ENCODE results near the gene JAM2. TPM values are rescaled to one million over a fixed set of nuclear protein-coding genes. Genes with fewer than 3 reads are reported as not detected.
"Not testable (repeated sequence)": the region's sequence is repeated elsewhere in the genome, so short reads cannot be mapped to it uniquely, and the experiment has no call there.

JAM2 gene, protein sequence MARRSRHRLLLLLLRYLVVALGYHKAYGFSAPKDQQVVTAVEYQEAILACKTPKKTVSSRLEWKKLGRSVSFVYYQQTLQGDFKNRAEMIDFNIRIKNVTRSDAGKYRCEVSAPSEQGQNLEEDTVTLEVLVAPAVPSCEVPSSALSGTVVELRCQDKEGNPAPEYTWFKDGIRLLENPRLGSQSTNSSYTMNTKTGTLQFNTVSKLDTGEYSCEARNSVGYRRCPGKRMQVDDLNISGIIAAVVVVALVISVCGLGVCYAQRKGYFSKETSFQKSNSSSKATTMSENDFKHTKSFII
- 0.51 and 4.2 TPM in 2 replicates for total RNA-seq (2012; rRNA removed)

- H3K4me3 ChIP-seq (ENCODE audit: low read length), result peak within 1 kb of the TSS; percentile 79
- H3K27me3 ChIP-seq (ENCODE audit: control insufficient read depth, insufficient read depth, low read length), result peaks cover 16% of the 10 kb centered on the region
- H3K4me1 ChIP-seq (ENCODE audit: control insufficient read depth, insufficient read depth, low read length), result peaks cover 11% of the 10 kb centered on the region
- H3K9me3 ChIP-seq (replicated peaks; ENCODE audit: low read length), result no peaks in the 10 kb centered on the region
- no peaks in the 10 kb centered on the region for H3K36me3 ChIP-seq (ENCODE audit: insufficient read depth, low read length)
- H3K9ac ChIP-seq (ENCODE audit: low read depth, low read length), result peak within 1 kb of the TSS; percentile 71
- peak within 1 kb of the TSS; percentile 96 for H3K4me2 ChIP-seq (ENCODE audit: low read length)
Observed at GRCh38 chr21:25638660-25639550, at the start of gene JAM2. TSS of gene JAM2 (plus strand) at chr21:25639258. CDS start at chr21:25639822, 564 bp downstream.

DNA sequence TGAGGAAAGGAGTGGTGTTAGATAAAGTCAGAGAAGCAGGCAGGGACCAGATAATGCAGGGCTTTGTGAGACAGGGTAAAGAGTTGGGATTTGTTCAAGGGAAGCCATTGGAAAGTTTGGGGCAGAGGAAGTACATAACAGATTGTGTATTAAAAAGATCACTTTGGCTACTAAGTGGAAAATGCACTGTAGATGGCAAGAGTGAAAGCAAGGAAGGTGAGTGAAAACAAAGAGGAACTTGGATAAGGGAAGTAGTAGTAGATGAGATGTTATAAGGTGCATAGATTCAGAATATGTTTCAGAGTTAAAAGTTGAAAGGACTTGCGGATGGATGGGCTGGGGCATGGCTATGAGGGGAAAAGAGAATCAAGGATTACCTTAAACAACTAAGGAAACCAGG lies 49.2 kb upstream of the JAM2 start:
- H3K36me3 ChIP-seq (ENCODE audit: insufficient read depth, low read length), result peaks cover 54% of the 10 kb centered on the region
- no peaks in the 10 kb centered on the region for H3K27me3 ChIP-seq (ENCODE audit: control insufficient read depth, insufficient read depth, low read length)

GRCh38 chr21:25607151-25608043 lies 31.7 kb upstream of the JAM2 start, which contains the start of gene MRPL39:
TSS of gene MRPL39 (minus strand) at chr21:25607481. CDS start at chr21:25607475, 6 bp downstream.
- Histone ChIP-seq H3K9ac (ENCODE audit: low read depth, low read length) (peak within 1 kb of the TSS; percentile 94), H3K4me2 (ENCODE audit: low read length) (peak within 1 kb of the TSS; percentile 79), H3K4me1 (ENCODE audit: control insufficient read depth, insufficient read depth, low read length) (no peaks in the 10 kb centered on the region), H3K9me3 (replicated peaks; ENCODE audit: low read length) (no peaks in the 10 kb centered on the region), H3K27me3 (ENCODE audit: control insufficient read depth, insufficient read depth, low read length) (no peaks in the 10 kb centered on the region), H3K36me3 (ENCODE audit: insufficient read depth, low read length) (peaks cover 10% of the 10 kb centered on the region), H3K4me3 (ENCODE audit: low read length) (peak within 1 kb of the TSS; percentile 95)

More for the DNA sequence above, 49.2 kb upstream of the JAM2 start:
- H3K4me3 ChIP-seq (ENCODE audit: low read length), result no peak overlapping the region
- H3K9ac ChIP-seq (ENCODE audit: low read depth, low read length), result no peak overlapping the region
- no peaks in the 10 kb centered on the region for H3K4me1 ChIP-seq (ENCODE audit: control insufficient read depth, insufficient read depth, low read length)
- no peaks in the 10 kb centered on the region for H3K9me3 ChIP-seq (replicated peaks; ENCODE audit: low read length)
- H3K4me2 ChIP-seq (ENCODE audit: low read length), result no peak overlapping the region

GRCh38 chr21:25608044-25608737 lies 30.9 kb upstream of the JAM2 start:
- peak overlapping the region; percentile 79 for H3K4me2 ChIP-seq (ENCODE audit: low read length)
- H3K9me3 ChIP-seq (replicated peaks; ENCODE audit: low read length), result no peaks in the 10 kb centered on the region
- no peaks in the 10 kb centered on the region for H3K4me1 ChIP-seq (ENCODE audit: control insufficient read depth, insufficient read depth, low read length)
- H3K36me3 ChIP-seq (ENCODE audit: insufficient read depth, low read length), result peaks cover 3% of the 10 kb centered on the region
- H3K9ac ChIP-seq (ENCODE audit: low read depth, low read length), result peak overlapping the region; percentile 58
- H3K27me3 ChIP-seq (ENCODE audit: control insufficient read depth, insufficient read depth, low read length), result no peaks in the 10 kb centered on the region
- H3K4me3 ChIP-seq (ENCODE audit: low read length), result peak overlapping the region; percentile 95

DNA sequence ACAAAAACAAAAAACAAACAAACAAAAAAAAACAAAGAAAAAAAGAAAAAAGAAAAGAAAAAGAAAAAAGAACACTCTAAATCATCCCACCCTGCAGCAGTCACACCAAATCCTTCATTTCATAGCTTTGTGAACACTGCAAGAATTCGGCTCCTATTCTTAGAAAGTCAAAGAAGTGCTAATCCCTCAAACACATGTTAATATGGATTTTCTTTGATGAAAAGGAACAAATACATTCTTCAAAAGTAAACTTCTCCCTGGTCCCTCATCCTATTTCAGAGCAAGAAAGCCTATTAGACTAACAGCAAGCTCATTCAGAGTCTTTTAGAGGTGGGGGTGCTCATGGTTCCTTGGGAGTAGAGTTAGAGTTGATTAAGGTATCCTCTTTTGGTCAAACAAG lies 24.6 kb upstream of the JAM2 start:
- Histone ChIP-seq H3K36me3 (ENCODE audit: insufficient read depth, low read length) (no peaks in the 10 kb centered on the region), H3K4me1 (ENCODE audit: control insufficient read depth, insufficient read depth, low read length) (no peaks in the 10 kb centered on the region), H3K9me3 (replicated peaks; ENCODE audit: low read length) (no peaks in the 10 kb centered on the region), H3K9ac (ENCODE audit: low read depth, low read length) (no peak overlapping the region), H3K4me3 (ENCODE audit: low read length) (no peak overlapping the region), H3K27me3 (ENCODE audit: control insufficient read depth, insufficient read depth, low read length) (no peaks in the 10 kb centered on the region), H3K4me2 (ENCODE audit: low read length) (no peak overlapping the region)

GRCh38 chr21:25615880-25616279 lies 23.2 kb upstream of the JAM2 start:
- no peak overlapping the region for H3K9ac ChIP-seq (ENCODE audit: low read depth, low read length)
- H3K9me3 ChIP-seq (replicated peaks; ENCODE audit: low read length), result no peaks in the 10 kb centered on the region
- no peaks in the 10 kb centered on the region for H3K27me3 ChIP-seq (ENCODE audit: control insufficient read depth, insufficient read depth, low read length)
- H3K4me1 ChIP-seq (ENCODE audit: control insufficient read depth, insufficient read depth, low read length), result no peaks in the 10 kb centered on the region
- H3K4me3 ChIP-seq (ENCODE audit: low read length), result no peak overlapping the region
- H3K36me3 ChIP-seq (ENCODE audit: insufficient read depth, low read length), result no peaks in the 10 kb centered on the region
- H3K4me2 ChIP-seq (ENCODE audit: low read length), result no peak overlapping the region

DNA sequence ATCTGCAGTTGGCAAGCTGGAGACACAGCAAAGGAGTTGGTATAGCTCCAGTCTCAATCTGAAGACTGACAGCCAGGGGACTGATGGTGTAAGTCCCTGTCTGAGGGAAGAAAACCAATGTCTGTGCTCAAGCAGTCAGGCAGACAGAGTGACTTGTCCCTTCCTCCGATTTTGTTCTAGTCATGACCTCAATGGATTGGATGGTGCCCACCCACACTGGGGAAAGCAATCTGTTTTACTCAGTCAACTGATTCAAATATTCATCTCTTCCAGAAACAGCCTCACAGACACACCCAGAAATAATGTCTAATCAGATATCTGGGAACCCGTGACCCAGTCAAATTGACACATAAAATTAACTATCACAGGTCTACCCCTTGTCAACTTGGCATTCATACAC lies 19.9 kb upstream of the JAM2 start:
- Histone ChIP-seq H3K9me3 (replicated peaks; ENCODE audit: low read length) (no peaks in the 10 kb centered on the region), H3K4me3 (ENCODE audit: low read length) (no peak overlapping the region), H3K4me2 (ENCODE audit: low read length) (no peak overlapping the region), H3K27me3 (ENCODE audit: control insufficient read depth, insufficient read depth, low read length) (no peaks in the 10 kb centered on the region), H3K9ac (ENCODE audit: low read depth, low read length) (no peak overlapping the region), H3K36me3 (ENCODE audit: insufficient read depth, low read length) (no peaks in the 10 kb centered on the region), H3K4me1 (ENCODE audit: control insufficient read depth, insufficient read depth, low read length) (no peaks in the 10 kb centered on the region)

DNA sequence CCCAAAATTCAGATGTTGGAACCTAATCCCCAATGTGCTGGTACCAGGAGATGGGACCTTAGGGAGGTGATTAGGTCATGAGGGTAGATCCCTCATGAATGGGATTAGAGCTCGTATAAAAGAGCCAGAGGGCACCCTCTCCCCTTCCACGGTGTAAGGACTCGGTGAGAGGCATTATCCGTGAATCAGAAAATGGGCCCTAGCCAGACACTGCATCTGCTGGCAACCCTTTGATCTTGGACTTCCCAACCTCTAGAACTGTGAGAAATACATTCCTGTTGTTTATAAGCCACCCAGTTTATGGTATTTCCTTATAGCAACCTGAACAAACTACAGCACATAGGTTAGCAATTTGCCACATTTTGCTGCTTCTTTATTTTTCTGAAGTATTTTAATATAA lies 14.5 kb upstream of the JAM2 start:
- H3K9me3 ChIP-seq (replicated peaks; ENCODE audit: low read length), result no peaks in the 10 kb centered on the region
- H3K4me3 ChIP-seq (ENCODE audit: low read length), result no peak overlapping the region
- peaks cover 4% of the 10 kb centered on the region for H3K27me3 ChIP-seq (ENCODE audit: control insufficient read depth, insufficient read depth, low read length)
- H3K36me3 ChIP-seq (ENCODE audit: insufficient read depth, low read length), result no peaks in the 10 kb centered on the region
- H3K4me1 ChIP-seq (ENCODE audit: control insufficient read depth, insufficient read depth, low read length), result no peaks in the 10 kb centered on the region
- no peak overlapping the region for H3K4me2 ChIP-seq (ENCODE audit: low read length)
- no peak overlapping the region for H3K9ac ChIP-seq (ENCODE audit: low read depth, low read length)

DNA sequence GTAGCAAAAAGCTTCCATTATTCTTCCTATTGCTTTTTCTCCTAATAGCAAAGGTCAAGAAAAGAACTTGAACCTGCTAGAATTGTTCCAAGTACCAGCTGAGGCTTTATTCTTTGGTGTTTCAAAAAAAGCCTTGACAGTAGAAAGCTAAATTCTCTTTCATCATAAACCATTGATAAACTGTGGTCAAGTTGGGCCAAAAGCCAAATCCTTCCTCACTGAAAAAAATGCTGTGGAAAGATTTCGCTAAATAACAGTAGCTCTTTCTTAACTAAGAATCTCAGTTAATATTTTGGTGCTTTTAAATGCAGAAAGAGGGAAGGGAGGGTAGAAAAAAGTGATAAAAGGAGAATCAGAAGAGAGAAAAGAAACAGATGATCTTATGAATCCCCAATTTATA lies 14.0 kb upstream of the JAM2 start:
- H3K9me3 ChIP-seq (replicated peaks; ENCODE audit: low read length), result no peaks in the 10 kb centered on the region
- H3K9ac ChIP-seq (ENCODE audit: low read depth, low read length), result no peak overlapping the region
- H3K27me3 ChIP-seq (ENCODE audit: control insufficient read depth, insufficient read depth, low read length), result peaks cover 6% of the 10 kb centered on the region
- H3K4me3 ChIP-seq (ENCODE audit: low read length), result no peak overlapping the region
- H3K4me2 ChIP-seq (ENCODE audit: low read length), result no peak overlapping the region
- H3K4me1 ChIP-seq (ENCODE audit: control insufficient read depth, insufficient read depth, low read length), result no peaks in the 10 kb centered on the region
- H3K36me3 ChIP-seq (ENCODE audit: insufficient read depth, low read length), result no peaks in the 10 kb centered on the region

GRCh38 chr21:25625776-25626555 lies 13.1 kb upstream of the JAM2 start:
- not testable (repeated sequence) for H3K4me3 ChIP-seq (ENCODE audit: low read length); H3K9ac ChIP-seq (ENCODE audit: low read depth, low read length); H3K4me1 ChIP-seq (ENCODE audit: control insufficient read depth, insufficient read depth, low read length); H3K9me3 ChIP-seq (replicated peaks; ENCODE audit: low read length); H3K36me3 ChIP-seq (ENCODE audit: insufficient read depth, low read length); H3K4me2 ChIP-seq (ENCODE audit: low read length)
- H3K27me3 ChIP-seq (ENCODE audit: control insufficient read depth, insufficient read depth, low read length), result peaks cover 13% of the 10 kb centered on the region
